Natural killer cell (primary cell): ENCODE measurements around the gene MDM4. TPM values are rescaled to one million over a fixed set of nuclear protein-coding genes. Genes with fewer than 3 reads are reported as not detected.

ENCODE experiments used
- total RNA-seq, 4 donors: library from RNA; stranded (reverse); fragments of 120-200 nt in 1 of 4; gene quantifications; one replicate each; pipeline versions ENCODE4 v1.2.3 to v1.2.4, GENCODE V29; 2013 to 2022

The MDM4 gene
- total RNA-seq, 3 donors from 2014 or later (not counting 1 experiment from before 2014, with no cell fraction given) = 295 to 324 (median 296) TPM

Other genes with a start within 250 kb of the MDM4 start
- under 1 TPM; 0.10 to 0.43 (median 0.16) TPM for gene PLEKHA6, start 156.5 kb upstream of the MDM4 start, total RNA-seq
- gene PPP1R15B, start 104.6 kb upstream of the MDM4 start, total RNA-seq = 100 to 1,000 TPM; 174 to 236 (median 222) TPM
- 10 to 100 TPM; 18.1 to 34.8 (median 29.5) TPM for gene PIK3C2B, start 21.6 kb upstream of the MDM4 start, total RNA-seq
- gene LRRN2, start 169.3 kb downstream of the MDM4 start, total RNA-seq = under 1 TPM in 2 of 3 donors, not detected in 1; 0.10 to 0.27 TPM